Measurements from ENCODE around the gene MED1. TPM values are rescaled to one million over a fixed set of nuclear protein-coding genes. Genes with fewer than 3 reads are reported as not detected.
"Not testable (repeated sequence)": the region's sequence is repeated elsewhere in the genome, so short reads cannot be mapped to it uniquely, and the experiment has no call there.

The MED1 gene
- 34.6 TPM for total RNA-seq
- polyA plus RNA-seq (ENCODE audit: insufficient read depth, low read depth, low replicate concordance) = 7.1 TPM
- long read RNA-seq, donor 1 = 0 reads
- long read RNA-seq, donor 2, full-length matches to known transcripts = 4 of 27 reads
- long read RNA-seq, donor 2, partial matches to known transcripts = 23 of 27 reads
- long read RNA-seq, donor 2, other reads (novel, unspliced or antisense) = 0 of 27 reads
- long read RNA-seq, donor 3, full-length matches to known transcripts = 3 of 28 reads
- long read RNA-seq, donor 3, partial matches to known transcripts = 25 of 28 reads
- long read RNA-seq, donor 3, other reads (novel, unspliced or antisense) = 0 of 28 reads
- long read RNA-seq, donor 4, full-length matches to known transcripts = 6 of 32 reads
- long read RNA-seq, donor 4, partial matches to known transcripts = 26 of 32 reads
- long read RNA-seq, donor 4, other reads (novel, unspliced or antisense) = 0 of 32 reads
- long read RNA-seq, donor 5, full-length matches to known transcripts = 1 of 1 reads
- long read RNA-seq, donor 5, partial matches to known transcripts = 0 of 1 reads
- long read RNA-seq, donor 5, other reads (novel, unspliced or antisense) = 0 of 1 reads
- long read RNA-seq, donor 6 = 0 reads
- long read RNA-seq, donor 7, partial matches to known transcripts = 1 of 12 reads
- long read RNA-seq, donor 7, other reads (novel, unspliced or antisense) = 11 of 12 reads
- long read RNA-seq, donor 8, full-length matches to known transcripts = 1 of 1 reads
- long read RNA-seq, donor 8, partial matches to known transcripts = 0 of 1 reads
- long read RNA-seq, donor 8, other reads (novel, unspliced or antisense) = 0 of 1 reads
- long read RNA-seq, donor 9 = 0 reads
- long read RNA-seq, donor 10, full-length matches to known transcripts = 1 of 53 reads
- long read RNA-seq, donor 10, partial matches to known transcripts = 52 of 53 reads
- long read RNA-seq, donor 10, other reads (novel, unspliced or antisense) = 0 of 53 reads

- H3K9ac ChIP-seq (ENCODE audit: low read length in 3 of 3) = peak within 1 kb of the TSS; percentile 79 to 93 (median 86)
- H3K36me3 ChIP-seq (ENCODE audit: control insufficient read depth in 2 of 3, insufficient read depth in 3 of 3, low read length in 3 of 3) = peaks cover 0 to 2% (median under 1%) of the 10 kb centered on the region in 3 donors
- no peaks in the 10 kb centered on the region for H3K9me3 ChIP-seq (ENCODE audit: control insufficient read depth in 2 of 3, insufficient read depth in 1 of 3, low read length in 3 of 3)
- peak within 1 kb of the TSS; percentile 84 to 98 (median 85) for H3K4me3 ChIP-seq (ENCODE audit: low read length in 3 of 3)
- intact Hi-C loops (cut with DNase I) = no loop called here
- FAIRE-seq (no peak), DNase-seq (peak; percentile 96 to 100 (median 98))
- no peaks in the 10 kb centered on the region for H3K27me3 ChIP-seq (ENCODE audit: control insufficient read depth, insufficient read depth, low read length)
- no peak for TF ChIP-seq CTCF (IDR thresholded peaks at IDR 0.05; ENCODE audit: borderline replicate concordance, extremely low read depth, insufficient read depth)
- peak within 1 kb of the TSS; percentile 52 to 56 for H3K27ac ChIP-seq (ENCODE audit: low read depth in 2 of 2, low read length in 2 of 2)
- H3K4me1 ChIP-seq (ENCODE audit: control insufficient read depth in 2 of 3, insufficient read depth in 2 of 3, low read depth in 1 of 3, low read length in 3 of 3) = peaks cover 0 to 2% (median 0%) of the 10 kb centered on the region in 3 donors
Measured at GRCh38 chr17:39450847-39451581, at the start of gene MED1. MED1 (minus strand) TSS chr17:39451263; CDS start chr17:39451062, 201 bp downstream.

GRCh38 chr17:39496921-39497320 is 45.9 kb upstream of the MED1 start:
- H3K9me3 ChIP-seq (ENCODE audit: control insufficient read depth in 2 of 3, insufficient read depth in 1 of 3, low read length in 3 of 3); H3K4me1 ChIP-seq (ENCODE audit: control insufficient read depth in 2 of 3, insufficient read depth in 2 of 3, low read depth in 1 of 3, low read length in 3 of 3); FAIRE-seq; intact Hi-C loops (cut with DNase I); DNase-seq; H3K4me3 ChIP-seq (ENCODE audit: low read length in 3 of 3); H3K9ac ChIP-seq (ENCODE audit: low read length in 3 of 3); H3K27ac ChIP-seq (ENCODE audit: low read depth in 2 of 2, low read length in 2 of 2); H3K27me3 ChIP-seq (ENCODE audit: control insufficient read depth, insufficient read depth, low read length): not testable (repeated sequence)
- peaks cover 4 to 14% (median 11%) of the 10 kb centered on the region in 3 donors for H3K36me3 ChIP-seq (ENCODE audit: control insufficient read depth in 2 of 3, insufficient read depth in 3 of 3, low read length in 3 of 3)

GRCh38 chr17:39487946-39488345 is 36.9 kb upstream of the MED1 start:
- Histone ChIP-seq H3K9me3 (ENCODE audit: control insufficient read depth in 2 of 3, insufficient read depth in 1 of 3, low read length in 3 of 3) (no peaks in the 10 kb centered on the region), H3K4me1 (ENCODE audit: control insufficient read depth in 2 of 3, insufficient read depth in 2 of 3, low read depth in 1 of 3, low read length in 3 of 3) (no peaks in the 10 kb centered on the region), H3K27ac (ENCODE audit: low read depth in 2 of 2, low read length in 2 of 2) (no peak overlapping the region), H3K4me3 (ENCODE audit: low read length in 3 of 3) (no peak overlapping the region), H3K9ac (ENCODE audit: low read length in 3 of 3) (no peak overlapping the region), H3K27me3 (ENCODE audit: control insufficient read depth, insufficient read depth, low read length) (no peaks in the 10 kb centered on the region), H3K36me3 (ENCODE audit: control insufficient read depth in 2 of 3, insufficient read depth in 3 of 3, low read length in 3 of 3) (peaks cover 0 to 4% (median 0%) of the 10 kb centered on the region in 3 donors)
- DNase-seq (no peak), FAIRE-seq (no peak)
- TF ChIP-seq CTCF (IDR thresholded peaks at IDR 0.05; ENCODE audit: borderline replicate concordance, extremely low read depth, insufficient read depth) = no peak
- intact Hi-C loops (cut with DNase I) = no loop called here

- H3K4me3 ChIP-seq (ENCODE audit: low read length in 3 of 3); DNase-seq; H3K36me3 ChIP-seq (ENCODE audit: control insufficient read depth in 2 of 3, insufficient read depth in 3 of 3, low read length in 3 of 3); FAIRE-seq; intact Hi-C loops (cut with DNase I); H3K9ac ChIP-seq (ENCODE audit: low read length in 3 of 3); H3K27me3 ChIP-seq (ENCODE audit: control insufficient read depth, insufficient read depth, low read length); H3K9me3 ChIP-seq (ENCODE audit: control insufficient read depth in 2 of 3, insufficient read depth in 1 of 3, low read length in 3 of 3); H3K4me1 ChIP-seq (ENCODE audit: control insufficient read depth in 2 of 3, insufficient read depth in 2 of 3, low read depth in 1 of 3, low read length in 3 of 3); H3K27ac ChIP-seq (ENCODE audit: low read depth in 2 of 2, low read length in 2 of 2): not testable (repeated sequence)
Measured at GRCh38 chr17:39487490-39487889, 36.4 kb upstream of the MED1 start.
